ENCODE data around the gene MYL5.

MYL5 gene

GRCh38 chr4:707929-708630, 33.7 kb downstream of the MYL5 start:
- ATAC-seq, result no peak

DNA sequence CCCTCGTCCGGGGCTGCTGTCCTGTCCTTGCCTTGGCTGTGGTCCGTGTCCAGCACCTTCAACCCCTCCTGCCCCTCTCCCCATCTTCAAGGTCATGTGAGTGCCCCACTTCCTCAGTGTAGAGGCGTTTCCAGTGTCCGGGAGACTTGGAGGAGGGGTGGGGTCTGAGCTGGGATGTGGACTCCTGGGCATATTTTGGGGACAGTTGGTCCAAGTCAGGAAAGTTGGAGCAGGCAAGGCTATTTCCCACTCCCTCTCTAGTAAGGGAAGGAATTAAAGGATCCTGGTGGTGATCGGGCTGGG, 34.2 kb downstream of the MYL5 start:
- ATAC-seq, result no peak

GRCh38 chr4:709348-709747, 35.0 kb downstream of the MYL5 start:
- ATAC-seq, result no peak

- no peak for ATAC-seq
These were observed 35.8 kb downstream of the MYL5 start for GRCh38 chr4:710116-710515.

GRCh38 chr4:710916-711315, 36.6 kb downstream of the MYL5 start:
- ATAC-seq, result no peak

DNA sequence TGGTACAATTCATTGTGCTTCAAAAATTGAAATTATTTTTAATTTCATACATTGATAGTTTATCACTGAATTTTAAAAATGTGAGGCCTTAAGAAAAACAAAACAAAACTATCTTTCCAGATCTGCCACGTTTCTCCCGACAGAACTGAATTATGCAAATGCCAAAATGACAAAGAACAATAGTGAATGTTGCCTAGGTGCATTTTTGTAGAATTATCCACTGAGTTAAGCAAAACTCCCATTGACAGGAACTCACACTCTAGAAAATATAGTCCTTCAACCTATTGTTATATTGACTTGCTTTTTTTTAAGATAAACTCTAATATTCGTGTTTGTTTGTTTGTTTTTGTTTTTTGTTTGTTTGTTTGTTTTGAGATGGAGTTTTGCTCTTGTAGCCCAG, 37.8 kb downstream of the MYL5 start:
- no peak for ATAC-seq

- ATAC-seq, result no peak
These were observed 38.7 kb downstream of the MYL5 start for GRCh38 chr4:712916-713632.

- no peak for ATAC-seq
These were observed 39.7 kb downstream of the MYL5 start for GRCh38 chr4:714087-714486.

- ATAC-seq, result no peak
These were observed 43.4 kb downstream of the MYL5 start for GRCh38 chr4:717601-718320.

GRCh38 chr4:718460-718859, 44.1 kb downstream of the MYL5 start:
- ATAC-seq, result no peak

DNA sequence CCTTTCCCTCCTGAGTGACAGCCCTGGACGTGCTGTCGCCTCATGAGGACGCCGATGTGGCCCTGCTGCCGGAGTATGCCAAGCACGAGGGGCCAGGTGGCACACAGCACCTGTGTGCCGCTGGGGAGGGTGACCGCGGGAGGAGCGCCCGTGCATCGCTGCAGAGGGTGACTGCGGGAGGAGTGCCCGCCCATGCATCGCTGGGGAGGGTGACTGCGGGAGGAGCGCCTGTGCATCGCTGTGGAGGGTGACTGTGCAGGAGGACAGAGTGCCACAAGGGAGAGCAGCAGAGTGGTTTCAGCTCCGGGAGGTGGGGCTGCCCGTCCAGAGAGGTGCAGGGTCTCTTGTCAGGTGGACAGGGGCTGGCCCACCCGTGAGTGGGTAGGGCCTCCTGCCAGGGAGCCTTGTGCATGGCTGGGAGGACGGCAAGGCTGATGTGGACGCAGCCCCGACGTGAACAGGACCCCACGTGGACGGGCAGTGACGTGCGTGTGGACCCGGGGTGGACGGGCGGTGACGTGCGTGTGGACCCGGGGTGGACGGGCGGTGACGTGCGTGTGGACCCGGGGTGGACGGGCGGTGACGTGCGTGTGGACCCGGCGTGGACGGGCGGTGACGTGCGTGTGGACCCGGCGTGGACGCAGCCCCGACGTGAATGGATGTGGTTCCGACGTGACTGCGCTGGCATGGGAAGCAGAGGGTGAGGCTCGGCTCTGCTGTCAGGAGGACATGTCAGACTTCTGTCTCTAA, 45.9 kb downstream of the MYL5 start:
- no peak for ATAC-seq

DNA sequence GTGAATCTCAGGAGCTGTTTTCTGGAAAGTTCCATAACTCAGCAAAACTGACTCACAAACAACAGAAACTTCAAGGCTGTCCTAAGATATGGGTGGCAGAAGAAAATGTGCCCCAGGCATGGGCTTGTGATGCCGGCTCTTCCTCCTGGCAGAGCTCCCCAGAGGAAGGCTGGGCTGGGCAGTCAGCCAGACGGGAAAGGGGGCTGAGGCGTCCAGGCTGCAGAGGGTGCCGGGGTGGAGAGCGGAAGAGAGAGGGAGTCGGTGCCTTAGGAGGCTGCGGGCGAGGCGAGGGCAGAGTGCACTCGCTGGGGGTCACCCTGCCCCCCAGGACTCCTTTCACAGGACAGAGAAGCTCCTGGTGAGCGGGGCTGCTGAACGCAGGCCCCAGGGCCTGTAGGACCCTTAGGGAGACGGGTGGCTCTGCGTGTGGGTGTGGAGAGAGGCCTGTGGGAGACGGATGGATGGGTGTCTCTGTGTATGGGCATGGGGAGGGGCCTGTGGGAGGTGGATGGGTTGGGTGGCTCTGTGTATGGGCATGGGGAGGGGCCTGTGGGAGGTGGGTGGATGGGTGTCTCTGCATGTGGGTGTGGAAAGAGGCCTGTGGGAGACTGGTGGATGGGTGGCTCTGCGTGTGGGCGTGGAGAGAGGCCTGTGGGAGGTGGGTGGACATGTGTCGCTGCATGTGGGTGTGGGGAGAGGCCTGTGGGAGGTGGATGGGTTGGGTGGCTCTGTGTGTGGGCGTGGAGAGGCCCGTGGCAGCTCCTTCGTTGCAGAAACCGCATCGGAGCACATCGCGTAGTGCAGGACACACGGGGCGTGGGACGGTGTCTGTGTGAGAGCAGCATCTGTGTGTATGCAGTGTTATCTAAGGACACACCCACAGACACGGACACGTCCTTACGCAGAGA, 47.2 kb downstream of the MYL5 start:
- no peak for ATAC-seq

GRCh38 chr4:722169-722725, 47.9 kb downstream of the MYL5 start:
- ATAC-seq, result no peak

DNA sequence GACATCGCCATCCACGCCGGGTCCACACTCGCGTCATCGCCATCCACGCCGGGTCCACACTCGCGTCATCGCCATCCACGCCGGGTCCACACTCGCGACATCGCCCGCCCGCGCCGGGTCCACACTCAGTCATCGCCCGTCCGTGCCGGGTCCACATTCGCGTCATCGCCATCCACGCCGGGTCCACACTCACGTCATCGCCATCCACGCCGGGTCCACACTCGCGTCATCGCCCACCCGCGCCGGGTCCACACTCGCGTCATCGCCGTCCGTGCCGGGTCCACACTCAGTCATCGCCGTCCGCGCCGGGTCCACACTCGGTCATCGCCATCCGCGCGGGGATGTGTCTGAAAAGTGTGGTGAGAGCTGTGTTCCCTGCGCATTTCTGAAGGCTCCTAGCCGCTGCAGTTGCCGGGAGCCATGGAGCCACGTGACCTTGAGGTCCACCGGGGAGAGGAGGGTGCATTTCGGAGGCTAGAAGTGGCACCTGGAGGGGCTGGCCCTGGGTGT, 48.6 kb downstream of the MYL5 start:
- ATAC-seq, result no peak

DNA sequence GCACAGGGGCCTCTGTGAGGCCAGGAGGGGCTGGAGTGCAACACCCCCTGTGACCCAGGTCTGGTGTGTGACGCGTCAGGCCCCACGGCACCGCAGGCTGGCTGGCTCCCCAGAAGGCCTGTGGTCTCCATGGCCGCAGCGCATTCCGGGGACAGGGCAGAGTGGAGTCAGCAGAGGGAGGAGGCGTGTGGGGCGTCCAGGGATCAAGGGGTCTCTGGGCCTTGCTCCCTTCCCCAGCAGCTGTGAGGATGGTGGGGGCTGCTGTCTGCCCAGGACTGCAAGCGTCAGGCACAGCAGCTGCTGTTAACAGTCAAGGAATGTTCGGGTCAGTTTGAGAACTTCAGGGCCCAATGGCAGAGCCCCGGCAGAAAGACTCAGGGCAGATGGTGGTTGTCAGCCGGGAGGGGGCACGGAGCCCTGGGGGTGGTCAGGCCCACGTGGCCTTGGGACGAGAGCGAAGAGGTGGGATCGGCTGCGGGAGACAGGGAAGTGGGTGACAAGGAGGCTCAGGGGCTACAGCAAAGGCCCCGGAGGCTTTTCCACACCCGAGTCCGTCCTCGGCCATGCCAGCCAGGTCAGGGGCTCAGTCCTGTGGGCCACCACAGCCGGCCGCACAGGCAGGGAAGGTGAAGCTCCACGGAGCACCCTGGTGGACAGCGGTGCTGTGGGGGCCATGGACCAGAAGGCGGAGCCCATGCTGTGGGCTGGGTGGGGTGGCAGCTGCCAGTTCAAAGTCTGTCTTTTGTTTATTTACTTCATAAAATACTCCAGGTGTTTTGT, 49.6 kb downstream of the MYL5 start:
- ATAC-seq, result no peak

DNA sequence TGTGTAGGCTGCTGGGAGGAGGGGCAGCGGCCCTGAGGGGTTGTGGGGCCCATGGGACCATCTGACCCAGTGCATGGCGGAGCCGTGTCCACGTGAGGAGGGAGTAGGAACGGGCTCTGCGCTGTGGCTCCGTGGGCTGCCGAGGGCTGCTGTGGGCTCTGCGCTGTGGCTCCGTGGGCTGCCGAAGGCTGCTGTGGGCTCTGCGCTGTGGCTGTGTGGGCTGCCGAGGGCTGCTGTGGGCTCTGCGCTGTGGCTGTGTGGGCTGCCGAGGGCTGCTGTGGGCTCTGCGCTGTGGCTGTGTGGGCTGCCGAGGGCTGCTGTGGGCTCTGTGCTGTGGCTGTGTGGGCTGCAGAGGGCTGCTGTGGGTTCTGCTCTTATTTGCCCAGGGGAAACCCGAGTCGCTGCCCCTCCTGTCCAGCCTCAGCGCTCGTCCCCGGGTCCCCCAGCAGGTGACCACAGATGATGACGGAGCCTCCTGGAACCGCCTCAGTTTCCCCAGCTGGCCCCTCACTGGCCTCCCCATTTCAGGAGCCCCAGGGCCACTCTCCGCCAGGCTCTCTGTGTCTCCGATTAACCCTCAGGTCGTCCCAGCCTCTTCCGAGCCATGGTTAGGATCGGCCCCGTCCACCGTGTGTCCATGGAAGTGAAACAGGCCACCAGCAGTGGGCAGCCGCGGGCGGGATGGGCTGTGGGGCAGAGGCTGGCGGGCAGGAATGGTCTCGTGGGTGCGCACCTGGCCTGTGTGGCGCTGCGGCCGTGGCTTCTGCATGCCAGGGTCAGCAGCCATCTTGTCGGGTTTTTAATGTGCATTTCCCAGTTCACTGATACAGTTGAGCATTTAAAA, 51.3 kb downstream of the MYL5 start:
- no peak for ATAC-seq

GRCh38 chr4:726235-726787, 52.0 kb downstream of the MYL5 start:
- ATAC-seq, result no peak

GRCh38 chr4:726838-727237, 52.5 kb downstream of the MYL5 start:
- ATAC-seq, result no peak

- ATAC-seq, result no peak
These were observed 53.2 kb downstream of the MYL5 start for GRCh38 chr4:727576-727975.
